Activated CD4-positive, CD25-positive, alpha-beta regulatory T cell treated with anti-CD3 and anti-CD28 coated beads, Interleukin-2, amount 50 U/mL, for 24 hours (primary cell): Measurements from ENCODE around the gene MAPK7.
A peak's percentile ranks its signal among the peaks of the same experiment; 100 is the strongest.

ENCODE experiments used
- ATAC-seq, 2 donors: fragments of 150-1000 bp; cut with Tn5 transposase; one replicate each; pipeline ENCODE4 v1.10.0; 2021; ENCODE audit warnings: mild to moderate bottlenecking in 1 of 2, moderate library complexity in 1 of 2

MAPK7 gene

GRCh38 chr17:19402171-19402570 is 23.9 kb downstream of the MAPK7 start:
- ATAC-seq, result no peak

GRCh38 chr17:19403021-19403420 is 24.7 kb downstream of the MAPK7 start:
- no peak for ATAC-seq

- no peak for ATAC-seq
Observed at GRCh38 chr17:19404264-19404663, 26.0 kb downstream of the MAPK7 start.

GRCh38 chr17:19405114-19405513 is 26.8 kb downstream of the MAPK7 start:
- no peak for ATAC-seq

GRCh38 chr17:19407601-19408345 is 29.5 kb downstream of the MAPK7 start:
- ATAC-seq, result no peak

- ATAC-seq, result no peak
Observed at GRCh38 chr17:19408346-19408710, 30.0 kb downstream of the MAPK7 start.

GRCh38 chr17:19409066-19409465 is 30.8 kb downstream of the MAPK7 start:
- no peak for ATAC-seq

- ATAC-seq, result no peak
Observed at GRCh38 chr17:19409509-19409908, 31.2 kb downstream of the MAPK7 start.

GRCh38 chr17:19410091-19410490 is 31.8 kb downstream of the MAPK7 start:
- ATAC-seq, result no peak

GRCh38 chr17:19410875-19411620 is 32.8 kb downstream of the MAPK7 start, which contains the start of gene RNF112:
RNF112 (plus strand) TSS chr17:19411232; CDS start chr17:19411409, 177 bp downstream.
- no peak for ATAC-seq

GRCh38 chr17:19411631-19412030 is 33.3 kb downstream of the MAPK7 start:
- no peak for ATAC-seq

- no peak for ATAC-seq
Observed at GRCh38 chr17:19412510-19412909, 34.2 kb downstream of the MAPK7 start.

- ATAC-seq, result no peak
Observed at GRCh38 chr17:19412984-19413383, 34.7 kb downstream of the MAPK7 start.

- no peak for ATAC-seq
Observed at GRCh38 chr17:19413761-19414160, 35.5 kb downstream of the MAPK7 start.

GRCh38 chr17:19414396-19415280 is 36.3 kb downstream of the MAPK7 start:
- ATAC-seq, result no peak

GRCh38 chr17:19415311-19415710 is 37.0 kb downstream of the MAPK7 start:
- ATAC-seq, result no peak

- no peak for ATAC-seq
Observed at GRCh38 chr17:19415806-19416775, 37.8 kb downstream of the MAPK7 start.

GRCh38 chr17:19417611-19418010 is 39.3 kb downstream of the MAPK7 start:
- no peak for ATAC-seq

- peak in 1 of 2 donors; percentile 41 for ATAC-seq
Observed at GRCh38 chr17:19418251-19418992, 40.1 kb downstream of the MAPK7 start.

GRCh38 chr17:19421219-19421618 is 42.9 kb downstream of the MAPK7 start:
- ATAC-seq, result no peak

- ATAC-seq, result no peak
Observed at GRCh38 chr17:19421926-19422325, 43.6 kb downstream of the MAPK7 start.
